Measurements from ENCODE around the gene BASP1.

BASP1 gene

GRCh38 chr5:17235731-17236330 lies 18.4 kb downstream of the BASP1 start:
- no peak for TF ChIP-seq CTCF (conservative IDR thresholded peaks at IDR 0.05; ENCODE audit: low read depth, low read length)
- H3K4me3 ChIP-seq (ENCODE audit: low read depth, low read length): no peak overlapping the region
- no peak for DNase-seq (ENCODE audit: low read depth)

- DNase-seq (ENCODE audit: low read depth): peak; percentile 57
- TF ChIP-seq CTCF (conservative IDR thresholded peaks at IDR 0.05; ENCODE audit: low read depth, low read length): no peak
- no peak overlapping the region for H3K4me3 ChIP-seq (ENCODE audit: low read depth, low read length)
These were observed 21.1 kb downstream of the BASP1 start for GRCh38 chr5:17238521-17239041.

GRCh38 chr5:17239953-17240352 lies 22.5 kb downstream of the BASP1 start:
- H3K4me3 ChIP-seq (ENCODE audit: low read depth, low read length): no peak overlapping the region
- DNase-seq (ENCODE audit: low read depth): no peak

GRCh38 chr5:17240487-17240886 lies 23.1 kb downstream of the BASP1 start:
- no peak for TF ChIP-seq CTCF (conservative IDR thresholded peaks at IDR 0.05; ENCODE audit: low read depth, low read length)
- no peak for DNase-seq (ENCODE audit: low read depth)
- H3K4me3 ChIP-seq (ENCODE audit: low read depth, low read length): no peak overlapping the region

More at GRCh38 chr5:17239953-17240352, 22.5 kb downstream of the BASP1 start:
- TF ChIP-seq CTCF (conservative IDR thresholded peaks at IDR 0.05; ENCODE audit: low read depth, low read length): no peak

GRCh38 chr5:17241635-17242034 lies 24.2 kb downstream of the BASP1 start:
- no peak overlapping the region for H3K4me3 ChIP-seq (ENCODE audit: low read depth, low read length)
- no peak for DNase-seq (ENCODE audit: low read depth)
- TF ChIP-seq CTCF (conservative IDR thresholded peaks at IDR 0.05; ENCODE audit: low read depth, low read length): no peak

- TF ChIP-seq CTCF (conservative IDR thresholded peaks at IDR 0.05; ENCODE audit: low read depth, low read length): no peak
- no peak overlapping the region for H3K4me3 ChIP-seq (ENCODE audit: low read depth, low read length)
- DNase-seq (ENCODE audit: low read depth): no peak
These were observed 26.0 kb downstream of the BASP1 start for GRCh38 chr5:17243287-17244063.

All from choroid plexus epithelial cell (primary cell).